Fibroblast of lung (primary cell): ENCODE data around the gene MIEN1. TPM values are rescaled to one million over a fixed set of nuclear protein-coding genes. Genes with fewer than 3 reads are reported as not detected.

ENCODE experiments used
- DNase-seq, 2 donors: peaks; one replicate each; pipeline versions ENCODE4 v3.0.0 to v3.0.0-alpha.2; 2010; ENCODE audit warnings: low read depth in 2 of 2
- H2AFZ ChIP-seq: 2 replicates; pipeline ENCODE4 v1.5.1; 2012; ENCODE audit warnings: low read length, control low read depth, inconsistent platforms
- H3K27ac ChIP-seq: 2 replicates; pipeline ENCODE4 v1.5.1; 2011; ENCODE audit warnings: low read length, control low read depth; ENCODE audit not compliant: insufficient read depth
- H3K27me3 ChIP-seq: 2 replicates; pipeline ENCODE4 v1.5.1; 2011; ENCODE audit warnings: mild to moderate bottlenecking, low read length; ENCODE audit not compliant: control insufficient read depth, insufficient read depth
- H3K36me3 ChIP-seq: 2 replicates; pipeline ENCODE4 v1.5.1; 2011; ENCODE audit warnings: low read length; ENCODE audit not compliant: control insufficient read depth, insufficient read depth
- H3K4me1 ChIP-seq: 2 replicates; pipeline ENCODE4 v1.5.1; 2011; ENCODE audit warnings: low read length; ENCODE audit not compliant: control insufficient read depth, insufficient read depth; ENCODE audit errors: extremely low read depth
- H3K4me2 ChIP-seq: 2 replicates; pipeline ENCODE4 v1.5.1; 2011; ENCODE audit warnings: low read length, control low read depth; ENCODE audit not compliant: insufficient read depth; ENCODE audit errors: extremely low read depth
- H3K4me3 ChIP-seq, 4 experiments: fragments of 200-600 bp in 1 of 4; sonication (generic) in 1 of 4; replicated peaks in 1 of 4; 2 replicates each; pipeline ENCODE4 v1.5.1; 2011 to 2016; ENCODE audit warnings: low read length in 4 of 4, low read depth in 3 of 4, mild to moderate bottlenecking in 3 of 4, control low read depth in 2 of 4, inconsistent platforms in 1 of 4, mixed read lengths in 1 of 4; ENCODE audit not compliant: insufficient read depth in 1 of 4; ENCODE audit errors: control extremely low read depth in 1 of 4
- H3K79me2 ChIP-seq: 2 replicates; pipeline ENCODE4 v1.5.1; 2012; ENCODE audit warnings: mild to moderate bottlenecking, low read length, inconsistent platforms; ENCODE audit not compliant: control insufficient read depth, insufficient read depth
- H3K9ac ChIP-seq: 2 replicates; pipeline ENCODE4 v1.5.1; 2011; ENCODE audit warnings: mild to moderate bottlenecking, low read length, control low read depth; ENCODE audit not compliant: insufficient read depth
- H3K9me3 ChIP-seq: 2 replicates; pipeline ENCODE4 v1.5.1; 2012; ENCODE audit warnings: low read depth, low read length; ENCODE audit not compliant: control insufficient read depth, insufficient read depth
- H4K20me1 ChIP-seq: 2 replicates; pipeline ENCODE4 v1.5.1; 2011; ENCODE audit warnings: low read length; ENCODE audit not compliant: control insufficient read depth, insufficient read depth; ENCODE audit errors: extremely low read depth
- EZH2 ChIP-seq: IDR thresholded peaks from 2 replicates; pipeline ENCODE4 v1.5.1; 2012; ENCODE audit warnings: low read length, control low read depth, mild to moderate bottlenecking; ENCODE audit errors: missing control alignments
- polyA plus RNA-seq, 2 donors: library from polyadenylated mRNA; depleted of rRNA in 1 of 2; stranded (reverse) in 1 of 2; unstranded in 1 of 2; fragments of >200 nt; gene quantifications; 2 replicates each; pipeline ENCODE4 v1.2.1, GENCODE V29; 2011 to 2012; ENCODE audit warnings: missing spikeins in 1 of 2
- total RNA-seq: library from RNA; depleted of rRNA; stranded (reverse); fragments of >200 nt; gene quantifications from 2 replicates; pipeline ENCODE4 v1.2.1, GENCODE V29; 2014
- TF ChIP-seq, protein P1 (sequence below), 2 donors: IDR thresholded peaks in 1 of 2; conservative IDR thresholded peaks in 1 of 2; 1 replicate in 1 of 2; 2 replicates in 1 of 2; pipeline ENCODE4 v1.5.1; 2011 to 2012; ENCODE audit warnings: low read length in 2 of 2, control low read depth in 1 of 2, inconsistent platforms in 1 of 2, low read depth in 1 of 2, mild to moderate bottlenecking in 1 of 2

MIEN1 gene
- total and polyA plus RNA-seq, 2 donors (not counting 1 experiment from before 2014, with no cell fraction given): 25.6 to 58.0 TPM

DNA sequence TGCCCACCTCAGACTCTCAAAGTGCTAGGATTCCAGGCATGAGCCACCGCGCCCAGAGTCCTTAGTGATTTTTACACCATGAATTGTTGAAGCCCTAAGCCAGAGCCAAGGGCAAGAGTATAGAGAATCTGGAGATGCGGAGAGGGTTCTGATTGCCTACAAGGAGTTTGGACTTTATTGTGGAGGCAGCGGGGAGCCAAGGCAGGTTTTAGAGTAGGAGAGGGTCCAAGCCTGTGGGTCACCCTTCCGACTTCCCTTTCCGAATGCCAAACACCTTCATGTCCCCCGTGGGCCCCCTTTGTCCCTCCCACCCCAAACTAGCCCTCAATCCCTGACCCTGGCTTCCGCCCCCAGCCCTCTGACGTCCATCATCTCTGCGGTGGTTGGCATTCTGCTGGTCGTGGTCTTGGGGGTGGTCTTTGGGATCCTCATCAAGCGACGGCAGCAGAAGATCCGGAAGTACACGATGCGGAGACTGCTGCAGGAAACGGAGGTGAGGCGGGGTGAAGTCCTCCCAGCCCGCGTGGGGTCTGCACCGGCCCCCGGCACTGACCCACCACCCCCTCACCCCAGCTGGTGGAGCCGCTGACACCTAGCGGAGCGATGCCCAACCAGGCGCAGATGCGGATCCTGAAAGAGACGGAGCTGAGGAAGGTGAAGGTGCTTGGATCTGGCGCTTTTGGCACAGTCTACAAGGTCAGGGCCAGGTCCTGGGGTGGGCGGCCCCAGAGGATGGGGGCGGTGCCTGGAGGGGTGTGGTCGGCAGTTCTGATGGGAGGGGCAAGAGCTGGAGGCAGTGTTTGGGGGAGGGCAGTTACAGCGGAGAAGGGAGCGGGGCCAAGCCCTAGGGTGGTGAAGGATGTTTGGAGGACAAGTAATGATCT, 7.1 kb downstream of the MIEN1 start:
- Histone ChIP-seq H3K36me3 (peaks cover 16% of the 10 kb centered on the region), H3K27ac (no peak overlapping the region), H3K9me3 (no peaks in the 10 kb centered on the region), H2AFZ (no peak overlapping the region), H3K9ac (no peak overlapping the region), H3K27me3 (no peaks in the 10 kb centered on the region), H4K20me1 (no peaks in the 10 kb centered on the region), H3K4me3 (no peak overlapping the region), H3K79me2 (no peaks in the 10 kb centered on the region), H3K4me2 (no peak overlapping the region), H3K4me1 (no peaks in the 10 kb centered on the region)
- DNase-seq: no peak
- TF ChIP-seq, protein P1, sequence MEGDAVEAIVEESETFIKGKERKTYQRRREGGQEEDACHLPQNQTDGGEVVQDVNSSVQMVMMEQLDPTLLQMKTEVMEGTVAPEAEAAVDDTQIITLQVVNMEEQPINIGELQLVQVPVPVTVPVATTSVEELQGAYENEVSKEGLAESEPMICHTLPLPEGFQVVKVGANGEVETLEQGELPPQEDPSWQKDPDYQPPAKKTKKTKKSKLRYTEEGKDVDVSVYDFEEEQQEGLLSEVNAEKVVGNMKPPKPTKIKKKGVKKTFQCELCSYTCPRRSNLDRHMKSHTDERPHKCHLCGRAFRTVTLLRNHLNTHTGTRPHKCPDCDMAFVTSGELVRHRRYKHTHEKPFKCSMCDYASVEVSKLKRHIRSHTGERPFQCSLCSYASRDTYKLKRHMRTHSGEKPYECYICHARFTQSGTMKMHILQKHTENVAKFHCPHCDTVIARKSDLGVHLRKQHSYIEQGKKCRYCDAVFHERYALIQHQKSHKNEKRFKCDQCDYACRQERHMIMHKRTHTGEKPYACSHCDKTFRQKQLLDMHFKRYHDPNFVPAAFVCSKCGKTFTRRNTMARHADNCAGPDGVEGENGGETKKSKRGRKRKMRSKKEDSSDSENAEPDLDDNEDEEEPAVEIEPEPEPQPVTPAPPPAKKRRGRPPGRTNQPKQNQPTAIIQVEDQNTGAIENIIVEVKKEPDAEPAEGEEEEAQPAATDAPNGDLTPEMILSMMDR (conservative IDR thresholded peaks at IDR 0.05 in 1 of 2, IDR thresholded peaks at IDR 0.05 in 1 of 2; ENCODE audit: low read depth in 1 of 2, low read length in 2 of 2): no peak
- no peak for TF ChIP-seq EZH2

DNA sequence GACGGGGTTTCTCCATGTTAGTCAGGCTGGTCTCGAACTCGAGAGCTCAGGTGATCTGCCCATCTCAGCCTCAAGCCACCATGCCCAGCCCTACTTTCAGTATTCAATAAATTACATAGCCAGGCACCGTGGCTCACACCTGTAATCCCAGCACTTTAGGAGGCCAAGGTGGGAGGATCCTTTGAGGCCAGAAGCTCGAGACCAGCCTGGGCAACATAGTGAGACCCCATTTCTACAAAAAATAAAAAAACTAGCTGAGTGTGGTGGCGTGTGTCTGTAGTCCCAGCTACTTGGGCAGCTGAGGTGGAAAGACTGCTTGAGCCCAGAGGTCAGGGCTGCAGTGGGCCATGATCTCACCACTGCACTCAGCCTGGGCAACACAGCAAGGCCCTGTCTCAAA, 8.2 kb downstream of the MIEN1 start:
- no peaks in the 10 kb centered on the region for H3K79me2 ChIP-seq
- H3K9ac ChIP-seq: no peak overlapping the region
- no peak overlapping the region for H3K4me3 ChIP-seq
- no peak overlapping the region for H3K4me2 ChIP-seq
- no peaks in the 10 kb centered on the region for H3K9me3 ChIP-seq
- no peaks in the 10 kb centered on the region for H4K20me1 ChIP-seq
- H3K4me1 ChIP-seq: no peaks in the 10 kb centered on the region
- peaks cover 13% of the 10 kb centered on the region for H3K36me3 ChIP-seq
- no peak for DNase-seq
- TF ChIP-seq, protein P1 (conservative IDR thresholded peaks at IDR 0.05 in 1 of 2, IDR thresholded peaks at IDR 0.05 in 1 of 2; ENCODE audit: low read depth in 1 of 2, low read length in 2 of 2): no peak
- no peak for TF ChIP-seq EZH2
- no peak overlapping the region for H3K27ac ChIP-seq
- H3K27me3 ChIP-seq: no peaks in the 10 kb centered on the region
- no peak overlapping the region for H2AFZ ChIP-seq

DNA sequence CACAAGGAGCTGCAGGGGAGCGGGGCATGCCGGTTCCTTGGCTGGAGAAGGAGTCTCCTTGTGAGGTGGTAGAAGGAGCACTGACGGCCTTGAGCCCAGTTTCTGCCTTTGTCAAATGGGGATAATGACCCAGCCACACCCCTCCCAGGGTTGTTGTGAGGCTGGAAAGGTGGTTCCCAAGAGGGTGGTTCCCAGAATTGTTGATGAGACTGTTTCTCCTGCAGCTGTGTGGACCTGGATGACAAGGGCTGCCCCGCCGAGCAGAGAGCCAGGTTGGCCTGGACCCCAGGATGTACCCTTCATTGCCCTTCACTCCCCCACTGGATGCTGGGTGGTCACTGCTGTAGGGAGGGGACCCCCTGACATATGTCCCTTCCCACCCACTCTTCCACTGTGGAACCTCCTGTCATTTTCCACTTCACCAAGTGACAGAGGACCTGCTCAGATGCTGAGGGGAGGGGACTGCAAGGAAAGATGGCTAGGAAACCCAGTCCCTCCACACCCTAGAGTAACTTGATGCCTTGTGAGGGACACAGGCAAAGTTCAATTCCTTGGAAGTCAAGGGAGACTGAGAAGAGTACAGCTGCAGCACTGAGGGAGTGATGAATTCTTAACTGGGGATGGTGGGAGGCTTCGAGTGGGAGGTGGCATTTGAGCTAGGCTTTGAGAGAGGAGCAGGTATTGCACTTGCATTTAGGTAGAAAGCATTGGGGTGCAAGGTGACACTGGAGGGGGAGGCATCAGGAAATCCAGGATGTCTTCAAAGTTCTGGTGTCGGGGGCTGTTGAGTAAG, 10.6 kb downstream of the MIEN1 start:
- Histone ChIP-seq H4K20me1 (no peaks in the 10 kb centered on the region), H3K4me2 (no peak overlapping the region), H3K27ac (no peak overlapping the region), H2AFZ (no peak overlapping the region), H3K9me3 (no peaks in the 10 kb centered on the region), H3K27me3 (no peaks in the 10 kb centered on the region), H3K79me2 (no peaks in the 10 kb centered on the region), H3K36me3 (peaks cover 12% of the 10 kb centered on the region), H3K4me1 (no peaks in the 10 kb centered on the region), H3K9ac (no peak overlapping the region), H3K4me3 (no peak overlapping the region)
- TF ChIP-seq, protein P1 (conservative IDR thresholded peaks at IDR 0.05 in 1 of 2, IDR thresholded peaks at IDR 0.05 in 1 of 2; ENCODE audit: low read depth in 1 of 2, low read length in 2 of 2): no peak
- TF ChIP-seq EZH2: no peak
- no peak for DNase-seq
